ENCODE results near the gene PAOX.

The PAOX gene

GRCh38 chr10:133349577-133350011 is 29.5 kb upstream of the PAOX start:
- no peak for DNase-seq (ENCODE audit: low spot score)

- no peak for DNase-seq (ENCODE audit: low spot score)
Measured at GRCh38 chr10:133350283-133350949, 28.6 kb upstream of the PAOX start.

GRCh38 chr10:133350950-133351329 is 28.1 kb upstream of the PAOX start:
- DNase-seq (ENCODE audit: low spot score), result no peak

- DNase-seq (ENCODE audit: low spot score), result no peak
Measured at GRCh38 chr10:133351408-133352318, 27.4 kb upstream of the PAOX start.

GRCh38 chr10:133353202-133353959 is 25.7 kb upstream of the PAOX start:
- no peak for DNase-seq (ENCODE audit: low spot score)

GRCh38 chr10:133353988-133354605 is 25.0 kb upstream of the PAOX start:
- DNase-seq (ENCODE audit: low spot score), result no peak

- no peak for DNase-seq (ENCODE audit: low spot score)
Measured at GRCh38 chr10:133354672-133355240, 24.3 kb upstream of the PAOX start.

- DNase-seq (ENCODE audit: low spot score), result no peak
Measured at GRCh38 chr10:133355266-133355665, 23.8 kb upstream of the PAOX start.

- no peak for DNase-seq (ENCODE audit: low spot score)
Measured at GRCh38 chr10:133355991-133356390, 23.1 kb upstream of the PAOX start.

- no peak for DNase-seq (ENCODE audit: low spot score)
Measured at GRCh38 chr10:133356549-133357284, 22.3 kb upstream of the PAOX start.

GRCh38 chr10:133357285-133358161 is 21.5 kb upstream of the PAOX start, which contains the start of gene FUOM:
Gene FUOM, minus strand, starts transcription at chr10:133358019. Its CDS starts 12 bp downstream, at chr10:133358007.
- no peak for DNase-seq (ENCODE audit: low spot score)

- no peak for DNase-seq (ENCODE audit: low spot score)
Measured at GRCh38 chr10:133358162-133358924, 20.7 kb upstream of the PAOX start.

- DNase-seq (ENCODE audit: low spot score), result no peak
Measured at GRCh38 chr10:133358925-133359310, 20.1 kb upstream of the PAOX start.

GRCh38 chr10:133359554-133359971 is 19.5 kb upstream of the PAOX start:
- DNase-seq (ENCODE audit: low spot score), result no peak

GRCh38 chr10:133359972-133360610 is 19.0 kb upstream of the PAOX start:
- no peak for DNase-seq (ENCODE audit: low spot score)

- no peak for DNase-seq (ENCODE audit: low spot score)
Measured at GRCh38 chr10:133361227-133361626, 17.8 kb upstream of the PAOX start.

- DNase-seq (ENCODE audit: low spot score), result no peak
Measured at GRCh38 chr10:133361773-133362441, 17.2 kb upstream of the PAOX start.

GRCh38 chr10:133362846-133363245 is 16.2 kb upstream of the PAOX start:
- no peak for DNase-seq (ENCODE audit: low spot score)
